ENCODE results near the gene FOXA2. TPM values are rescaled to one million over a fixed set of nuclear protein-coding genes. Genes with fewer than 3 reads are reported as not detected.

The FOXA2 gene
- total and polyA plus RNA-seq, 2 of the 13 experiments (the other 11 are each of a cell fraction or from before 2014, with no cell fraction given), result 8.8 to 12.2 TPM

GRCh38 chr20:22583773-22584521, 425 bp downstream of the FOXA2 start (continued):
- TF ChIP-seq ZNF318 (CRISPR knock-in tag; IDR thresholded peaks at IDR 0.05) (no peak), ZNF746 (CRISPR knock-in tag; IDR thresholded peaks at IDR 0.05) (peak; percentile 99), MYNN (CRISPR knock-in tag; IDR thresholded peaks at IDR 0.05; ENCODE audit: low read depth) (no peak), SNAI1 (CRISPR knock-in tag; IDR thresholded peaks at IDR 0.05; ENCODE audit: borderline replicate concordance) (no peak), ZBTB42 (CRISPR knock-in tag; IDR thresholded peaks at IDR 0.05) (no peak), XBP1 (CRISPR knock-in tag; IDR thresholded peaks at IDR 0.05) (no peak), ZNF670 (CRISPR knock-in tag; IDR thresholded peaks at IDR 0.05; ENCODE audit: borderline replicate concordance) (no peak), ZNF556 (CRISPR knock-in tag; IDR thresholded peaks at IDR 0.05; ENCODE audit: borderline replicate concordance) (peak; percentile 94), CEBPZ (IDR thresholded peaks at IDR 0.05; ENCODE audit: low read length) (no peak), ZNF292 (CRISPR knock-in tag; IDR thresholded peaks at IDR 0.05; ENCODE audit: borderline replicate concordance, low read depth) (no peak), ZNF562 (CRISPR knock-in tag; IDR thresholded peaks at IDR 0.05; ENCODE audit: borderline replicate concordance) (no peak), ELF4 (CRISPR knock-in tag; IDR thresholded peaks at IDR 0.05; ENCODE audit: borderline replicate concordance) (0 out of 2 replicates have a peak, but pooled peaks have one; percentile 31), ZNF225 (CRISPR knock-in tag; IDR thresholded peaks at IDR 0.05) (peak; percentile 36; the same call in 1 of the 2 replicates), NFYB (CRISPR knock-in tag; IDR thresholded peaks at IDR 0.05) (no peak; the same call in 1 of the 2 replicates), ZNF780A (CRISPR knock-in tag; IDR thresholded peaks at IDR 0.05) (no peak), ZNF17 (CRISPR knock-in tag; IDR thresholded peaks at IDR 0.05) (no peak)
- TF ChIP-seq, protein P1, sequence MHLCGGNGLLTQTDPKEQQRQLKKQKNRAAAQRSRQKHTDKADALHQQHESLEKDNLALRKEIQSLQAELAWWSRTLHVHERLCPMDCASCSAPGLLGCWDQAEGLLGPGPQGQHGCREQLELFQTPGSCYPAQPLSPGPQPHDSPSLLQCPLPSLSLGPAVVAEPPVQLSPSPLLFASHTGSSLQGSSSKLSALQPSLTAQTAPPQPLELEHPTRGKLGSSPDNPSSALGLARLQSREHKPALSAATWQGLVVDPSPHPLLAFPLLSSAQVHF (CRISPR knock-in tag; IDR thresholded peaks at IDR 0.05), result no peak
